ENCODE results near the gene ICAM5. TPM values are rescaled to one million over a fixed set of nuclear protein-coding genes. Genes with fewer than 3 reads are reported as not detected.
A peak's percentile ranks its signal among the peaks of the same experiment; 100 is the strongest.

The ICAM5 gene
- total RNA-seq, 2 donors from 2014 or later, result 0.39 to 2.0 TPM

GRCh38 chr19:10284065-10284959, 5.4 kb upstream of the ICAM5 start:
- H3K9me3 Mint-ChIP-seq, result no peaks in the 10 kb centered on the region
- no peak for DNase-seq (ENCODE audit: low spot score in 2 of 2)
- H3K36me3 Mint-ChIP-seq, result peaks cover 4 to 19% of the 10 kb centered on the region in 2 donors
- no peak for ATAC-seq
- H3K27ac Mint-ChIP-seq, result no peak overlapping the region

DNA sequence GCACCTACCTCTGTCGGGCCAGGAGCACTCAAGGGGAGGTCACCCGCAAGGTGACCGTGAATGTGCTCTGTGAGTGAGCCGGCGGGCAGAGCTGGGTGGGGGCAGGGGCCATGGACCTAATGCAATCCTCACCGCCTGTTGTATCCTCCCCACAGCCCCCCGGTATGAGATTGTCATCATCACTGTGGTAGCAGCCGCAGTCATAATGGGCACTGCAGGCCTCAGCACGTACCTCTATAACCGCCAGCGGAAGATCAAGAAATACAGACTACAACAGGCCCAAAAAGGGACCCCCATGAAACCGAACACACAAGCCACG, 4.8 kb upstream of the ICAM5 start:
- H3K27ac Mint-ChIP-seq, result no peak overlapping the region
- no peaks in the 10 kb centered on the region for H3K9me3 Mint-ChIP-seq
- ATAC-seq (no peak), DNase-seq (ENCODE audit: low spot score in 2 of 2) (no peak)
- peaks cover 4 to 15% of the 10 kb centered on the region in 2 donors for H3K36me3 Mint-ChIP-seq

DNA sequence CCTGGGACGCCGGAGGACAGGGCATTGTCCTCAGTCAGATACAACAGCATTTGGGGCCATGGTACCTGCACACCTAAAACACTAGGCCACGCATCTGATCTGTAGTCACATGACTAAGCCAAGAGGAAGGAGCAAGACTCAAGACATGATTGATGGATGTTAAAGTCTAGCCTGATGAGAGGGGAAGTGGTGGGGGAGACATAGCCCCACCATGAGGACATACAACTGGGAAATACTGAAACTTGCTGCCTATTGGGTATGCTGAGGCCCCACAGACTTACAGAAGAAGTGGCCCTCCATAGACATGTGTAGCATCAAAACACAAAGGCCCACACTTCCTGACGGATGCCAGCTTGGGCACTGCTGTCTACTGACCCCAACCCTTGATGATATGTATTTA, 4.4 kb upstream of the ICAM5 start:
- no peaks in the 10 kb centered on the region for H3K9me3 Mint-ChIP-seq
- peaks cover 4 to 12% of the 10 kb centered on the region in 2 donors for H3K36me3 Mint-ChIP-seq
- no peak overlapping the region for H3K27ac Mint-ChIP-seq
- no peak for DNase-seq (ENCODE audit: low spot score in 2 of 2)
- no peak for ATAC-seq

- ATAC-seq, result peak; percentile 22 to 37
- Mint-ChIP-seq H3K36me3 (peaks cover 8 to 12% of the 10 kb centered on the region in 2 donors), H3K27ac (peak within 1 kb of the TSS in 1 of 2 donors; percentile 50), H3K9me3 (no peaks in the 10 kb centered on the region)
- DNase-seq (ENCODE audit: low spot score in 2 of 2), result peak in 1 of 2 donors; percentile 42
These were observed 2.7 kb upstream of the ICAM5 start, which contains the start of gene ICAM4 for GRCh38 chr19:10286803-10287737. Gene ICAM4 (plus strand): TSS chr19:10286955. CDS start chr19:10287013, 58 bp downstream.

GRCh38 chr19:10288662-10289166, 1.0 kb upstream of the ICAM5 start:
- peak in 1 of 2 donors; percentile 56 for DNase-seq (ENCODE audit: low spot score in 2 of 2)
- Mint-ChIP-seq H3K9me3 (no peaks in the 10 kb centered on the region), H3K27ac (peak overlapping the region in 1 of 2 donors; percentile 55), H3K36me3 (peaks cover 10 to 20% of the 10 kb centered on the region in 2 donors)
- peak; percentile 13 to 47 for ATAC-seq

GRCh38 chr19:10289167-10289835, 451 bp upstream of the ICAM5 start:
- peak; percentile 35 to 39 for ATAC-seq
- Mint-ChIP-seq H3K36me3 (peaks cover 10 to 20% of the 10 kb centered on the region in 2 donors), H3K27ac (peak overlapping the region in 1 of 2 donors; percentile 55), H3K9me3 (no peaks in the 10 kb centered on the region)
- peak in 1 of 2 donors; percentile 69 for DNase-seq (ENCODE audit: low spot score in 2 of 2)

DNA sequence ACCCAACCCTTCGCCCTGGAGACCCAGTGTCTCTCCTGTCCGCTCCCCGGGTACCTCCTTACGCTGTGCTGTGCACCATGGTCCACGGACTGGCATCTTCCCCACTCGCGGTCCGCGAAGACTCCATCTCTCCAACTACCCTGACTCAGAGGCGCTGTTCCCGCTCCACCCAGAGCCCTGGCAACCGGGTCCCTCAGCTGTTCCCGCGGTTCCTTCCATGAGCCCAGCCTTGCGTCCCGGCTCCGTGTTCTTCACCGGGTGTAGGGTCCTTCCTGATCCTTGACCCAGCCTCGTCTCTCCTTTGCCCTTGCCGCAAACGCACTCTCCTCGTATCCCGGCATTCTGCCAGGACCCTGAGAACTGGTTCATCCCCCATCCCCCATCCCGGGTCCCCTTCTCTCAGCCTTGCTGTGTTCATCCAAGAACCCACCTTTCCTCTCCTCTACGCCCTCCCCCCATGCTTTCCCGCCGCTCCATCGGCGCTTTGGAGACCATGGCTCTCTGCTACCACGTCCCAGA, 664 bp downstream of the ICAM5 start:
- peaks cover 13 to 14% of the 10 kb centered on the region in 2 donors for H3K36me3 Mint-ChIP-seq
- DNase-seq (ENCODE audit: low spot score in 2 of 2), result peak in 1 of 2 donors; percentile 27
- no peak for ATAC-seq
- H3K27ac Mint-ChIP-seq, result no peak overlapping the region
- H3K9me3 Mint-ChIP-seq, result no peaks in the 10 kb centered on the region

GRCh38 chr19:10290876-10291553, 1.3 kb downstream of the ICAM5 start:
- ATAC-seq (peak in 1 of 2 donors; percentile 25), DNase-seq (ENCODE audit: low spot score in 2 of 2) (peak in 1 of 2 donors; percentile 63)
- Mint-ChIP-seq H3K36me3 (peaks cover 14% of the 10 kb centered on the region in 2 donors), H3K9me3 (no peaks in the 10 kb centered on the region), H3K27ac (no peak overlapping the region)

DNA sequence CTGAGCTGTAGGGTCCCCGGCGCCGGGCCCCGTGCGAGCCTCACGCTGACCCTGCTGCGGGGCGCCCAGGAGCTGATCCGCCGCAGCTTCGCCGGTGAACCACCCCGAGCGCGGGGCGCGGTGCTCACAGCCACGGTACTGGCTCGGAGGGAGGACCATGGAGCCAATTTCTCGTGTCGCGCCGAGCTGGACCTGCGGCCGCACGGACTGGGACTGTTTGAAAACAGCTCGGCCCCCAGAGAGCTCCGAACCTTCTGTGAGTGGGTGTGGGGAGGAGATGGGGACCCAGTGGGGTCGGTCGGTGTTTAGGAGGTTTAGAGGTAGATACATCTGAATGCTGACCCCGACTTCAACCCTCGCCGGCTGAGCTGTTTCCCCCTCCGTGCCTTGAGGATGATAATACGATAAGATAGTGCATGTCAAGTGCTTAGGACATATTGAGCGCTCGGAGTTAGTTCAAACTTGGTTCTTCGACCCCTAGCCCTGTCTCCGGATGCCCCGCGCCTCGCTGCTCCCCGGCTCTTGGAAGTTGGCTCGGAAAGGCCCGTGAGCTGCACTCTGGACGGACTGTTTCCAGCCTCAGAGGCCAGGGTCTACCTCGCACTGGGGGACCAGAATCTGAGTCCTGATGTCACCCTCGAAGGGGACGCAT, 1.9 kb downstream of the ICAM5 start:
- Mint-ChIP-seq H3K27ac (peak overlapping the region in 1 of 2 donors; percentile 38), H3K36me3 (peaks cover 14% of the 10 kb centered on the region in 2 donors), H3K9me3 (no peaks in the 10 kb centered on the region)
- ATAC-seq (peak in 1 of 2 donors; percentile 1), DNase-seq (ENCODE audit: low spot score in 2 of 2) (no peak)

DNA sequence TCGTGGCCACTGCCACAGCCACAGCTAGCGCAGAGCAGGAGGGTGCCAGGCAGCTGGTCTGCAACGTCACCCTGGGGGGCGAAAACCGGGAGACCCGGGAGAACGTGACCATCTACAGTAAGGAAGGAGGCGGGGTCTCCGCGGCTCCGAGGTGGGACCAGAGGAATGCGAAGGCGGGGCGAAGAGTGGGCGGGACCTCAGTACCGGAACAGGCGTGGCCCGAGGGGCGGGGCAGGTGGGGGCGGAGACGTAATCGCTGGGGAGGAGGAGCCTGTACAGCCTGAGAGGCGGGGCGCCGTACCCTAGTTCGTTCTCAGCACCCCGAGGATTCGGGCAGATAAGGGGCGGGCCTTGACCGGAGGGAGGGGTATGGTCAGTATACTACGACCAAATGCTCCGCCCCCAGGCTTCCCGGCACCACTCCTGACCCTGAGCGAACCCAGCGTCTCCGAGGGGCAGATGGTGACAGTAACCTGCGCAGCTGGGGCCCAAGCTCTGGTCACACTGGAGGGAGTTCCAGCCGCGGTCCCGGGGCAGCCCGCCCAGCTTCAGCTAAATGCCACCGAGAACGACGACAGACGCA, 2.5 kb downstream of the ICAM5 start:
- H3K27ac Mint-ChIP-seq, result peak overlapping the region in 1 of 2 donors; percentile 38
- no peaks in the 10 kb centered on the region for H3K9me3 Mint-ChIP-seq
- peaks cover 14% of the 10 kb centered on the region in 2 donors for H3K36me3 Mint-ChIP-seq
- DNase-seq (ENCODE audit: low spot score in 2 of 2), result peak in 1 of 2 donors; percentile 84
- ATAC-seq, result peak; percentile 40 to 65

GRCh38 chr19:10292789-10293636, 3.3 kb downstream of the ICAM5 start:
- Mint-ChIP-seq H3K36me3 (peaks cover 10 to 14% of the 10 kb centered on the region in 2 donors), H3K27ac (peak overlapping the region in 1 of 2 donors; percentile 75), H3K9me3 (no peaks in the 10 kb centered on the region)
- ATAC-seq (no peak), DNase-seq (ENCODE audit: low spot score in 2 of 2) (no peak)

DNA sequence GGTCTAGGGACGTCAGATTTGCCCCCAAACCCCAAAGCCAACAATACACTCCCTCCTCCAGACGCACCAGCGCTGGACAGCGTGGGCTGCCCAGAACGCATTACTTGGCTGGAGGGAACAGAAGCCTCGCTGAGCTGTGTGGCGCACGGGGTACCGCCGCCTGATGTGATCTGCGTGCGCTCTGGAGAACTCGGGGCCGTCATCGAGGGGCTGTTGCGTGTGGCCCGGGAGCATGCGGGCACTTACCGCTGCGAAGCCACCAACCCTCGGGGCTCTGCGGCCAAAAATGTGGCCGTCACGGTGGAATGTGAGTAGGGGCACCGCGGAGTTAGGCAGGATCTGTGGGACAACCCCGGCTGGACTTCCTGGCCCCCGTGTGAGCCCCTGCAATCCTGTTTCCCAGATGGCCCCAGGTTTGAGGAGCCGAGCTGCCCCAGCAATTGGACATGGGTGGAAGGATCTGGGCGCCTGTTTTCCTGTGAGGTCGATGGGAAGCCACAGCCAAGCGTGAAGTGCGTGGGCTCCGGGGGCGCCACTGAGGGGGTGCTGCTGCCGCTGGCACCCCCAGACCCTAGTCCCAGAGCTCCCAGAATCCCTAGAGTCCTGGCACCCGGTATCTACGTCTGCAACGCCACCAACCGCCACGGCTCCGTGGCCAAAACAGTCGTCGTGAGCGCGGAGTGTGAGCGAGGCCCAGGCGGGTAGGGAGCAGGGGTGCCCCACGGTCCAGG, 4.0 kb downstream of the ICAM5 start:
- peaks cover 10 to 14% of the 10 kb centered on the region in 2 donors for H3K36me3 Mint-ChIP-seq
- H3K27ac Mint-ChIP-seq, result no peak overlapping the region
- no peak for ATAC-seq
- no peaks in the 10 kb centered on the region for H3K9me3 Mint-ChIP-seq
- no peak for DNase-seq (ENCODE audit: low spot score in 2 of 2)

- no peaks in the 10 kb centered on the region for H3K9me3 Mint-ChIP-seq
- H3K36me3 Mint-ChIP-seq, result peaks cover 10 to 14% of the 10 kb centered on the region in 2 donors
- H3K27ac Mint-ChIP-seq, result no peak overlapping the region
- DNase-seq (ENCODE audit: low spot score in 2 of 2), result no peak
- no peak for ATAC-seq
These were observed 4.6 kb downstream of the ICAM5 start for GRCh38 chr19:10294368-10294697.
